Measurements from ENCODE around the gene ARSK.
A peak's percentile ranks its signal among the peaks of the same experiment; 100 is the strongest.

ARSK gene, protein sequence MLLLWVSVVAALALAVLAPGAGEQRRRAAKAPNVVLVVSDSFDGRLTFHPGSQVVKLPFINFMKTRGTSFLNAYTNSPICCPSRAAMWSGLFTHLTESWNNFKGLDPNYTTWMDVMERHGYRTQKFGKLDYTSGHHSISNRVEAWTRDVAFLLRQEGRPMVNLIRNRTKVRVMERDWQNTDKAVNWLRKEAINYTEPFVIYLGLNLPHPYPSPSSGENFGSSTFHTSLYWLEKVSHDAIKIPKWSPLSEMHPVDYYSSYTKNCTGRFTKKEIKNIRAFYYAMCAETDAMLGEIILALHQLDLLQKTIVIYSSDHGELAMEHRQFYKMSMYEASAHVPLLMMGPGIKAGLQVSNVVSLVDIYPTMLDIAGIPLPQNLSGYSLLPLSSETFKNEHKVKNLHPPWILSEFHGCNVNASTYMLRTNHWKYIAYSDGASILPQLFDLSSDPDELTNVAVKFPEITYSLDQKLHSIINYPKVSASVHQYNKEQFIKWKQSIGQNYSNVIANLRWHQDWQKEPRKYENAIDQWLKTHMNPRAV

GRCh38 chr5:95554647-95555548 is at the start of gene ARSK, which contains the start of gene SKIC3:
TSS of gene ARSK (plus strand) at chr5:95555101. CDS start at chr5:95555279, 178 bp downstream.
TSS of gene SKIC3 (minus strand) at chr5:95554977. CDS start at chr5:95547150, 7,827 bp downstream.
- peak; percentile 98 for DNase-seq (ENCODE audit: low read depth)

DNA sequence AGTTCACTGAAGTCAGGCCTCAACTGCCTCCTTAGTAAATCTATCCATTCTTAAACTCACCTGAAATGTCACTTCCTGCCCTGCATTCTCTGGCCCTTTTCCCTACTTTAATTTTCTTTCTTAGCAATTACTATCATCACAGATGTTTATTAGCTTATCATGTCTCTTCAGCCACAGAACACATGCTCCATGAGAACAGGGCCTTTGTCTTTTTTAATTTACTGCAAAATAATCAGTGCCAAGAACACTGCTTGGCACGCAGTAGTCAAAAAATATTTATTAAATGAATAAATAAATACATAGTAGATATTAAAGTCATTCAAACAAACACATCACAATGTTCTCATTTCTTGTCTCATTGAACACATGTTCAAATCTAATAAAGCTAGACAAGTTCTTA is 46.4 kb upstream of the ARSK start:
- no peak for DNase-seq (ENCODE audit: low read depth)

- DNase-seq (ENCODE audit: low read depth) = no peak
These were observed 43.3 kb upstream of the ARSK start for GRCh38 chr5:95511606-95512005.

GRCh38 chr5:95518417-95518816 is 36.5 kb upstream of the ARSK start:
- DNase-seq (ENCODE audit: low read depth) = no peak

DNA sequence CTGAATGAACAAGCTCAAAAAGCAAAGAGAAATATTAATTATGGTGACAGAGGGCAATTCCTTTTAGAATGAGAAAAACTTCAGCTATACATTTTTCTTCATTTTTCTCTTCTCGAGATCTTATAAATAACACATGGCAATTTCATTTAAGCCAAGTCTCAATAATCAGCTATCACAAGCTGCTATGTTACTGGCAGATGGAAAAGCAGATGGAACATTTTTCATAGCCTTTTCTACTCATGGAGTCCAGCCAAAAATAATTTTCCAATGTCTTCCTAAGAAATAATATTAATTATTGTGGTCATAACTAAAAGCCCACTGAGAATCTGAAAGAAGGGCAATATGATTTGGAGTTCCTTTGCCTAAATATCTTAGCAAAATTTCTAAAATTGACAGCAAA is 35.8 kb upstream of the ARSK start:
- no peak for DNase-seq (ENCODE audit: low read depth)

DNA sequence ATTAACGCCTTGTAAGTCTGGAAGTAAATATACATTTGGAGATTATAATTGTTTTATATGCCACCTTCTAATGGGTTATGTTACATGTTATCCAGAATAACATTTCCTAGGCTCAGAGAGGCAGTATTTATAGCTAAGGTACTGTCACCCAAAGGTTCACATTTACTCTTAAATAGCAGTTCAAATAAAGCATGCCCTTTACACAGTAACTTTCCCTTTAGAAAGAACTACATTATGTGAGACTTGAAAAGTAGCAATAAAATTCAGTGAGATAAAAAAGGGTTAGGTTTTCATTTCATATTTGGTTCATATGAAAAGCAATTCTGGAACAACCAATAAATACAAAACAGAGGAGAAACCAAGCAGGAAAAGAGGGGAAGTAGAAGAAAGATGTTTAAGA is 35.2 kb upstream of the ARSK start:
- DNase-seq (ENCODE audit: low read depth) = no peak

DNA sequence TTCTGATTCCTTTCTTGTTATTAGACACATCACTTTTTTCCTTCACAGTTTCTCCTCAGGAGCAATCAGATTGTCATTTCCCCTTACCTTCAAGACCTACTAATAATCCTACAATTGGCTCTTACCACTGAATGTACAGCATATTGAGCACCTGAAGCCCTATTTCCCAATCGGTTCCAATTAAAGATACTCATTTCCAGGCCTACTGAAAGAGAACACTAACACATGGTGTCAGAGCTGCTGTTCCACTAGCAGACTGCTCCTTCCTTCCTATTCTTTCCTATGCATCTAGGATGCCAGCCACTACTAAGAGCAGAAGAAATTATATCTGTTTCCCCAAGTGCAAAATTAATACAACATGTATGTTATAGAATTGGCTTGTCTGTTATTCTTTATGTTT is 34.7 kb upstream of the ARSK start:
- no peak for DNase-seq (ENCODE audit: low read depth)

DNA sequence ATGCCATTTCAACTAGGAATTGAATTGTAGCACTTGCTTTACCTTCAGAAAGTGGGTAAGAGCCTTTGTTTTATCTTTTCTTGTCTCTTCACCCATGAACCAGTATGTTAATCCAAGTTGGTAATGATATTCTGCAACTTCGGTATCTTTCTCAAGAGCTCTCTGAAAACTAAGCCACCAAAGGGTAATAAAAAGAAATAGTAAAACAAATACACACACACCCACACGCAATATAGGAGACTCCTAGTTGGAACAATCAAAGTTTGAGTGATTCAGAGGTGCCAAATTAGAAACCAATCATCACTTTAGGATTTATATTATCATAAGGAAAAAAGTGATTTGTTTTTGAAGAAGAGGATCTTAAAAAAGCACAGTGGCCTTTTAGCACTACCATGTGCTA is 30.5 kb upstream of the ARSK start:
- no peak for DNase-seq (ENCODE audit: low read depth)

DNA sequence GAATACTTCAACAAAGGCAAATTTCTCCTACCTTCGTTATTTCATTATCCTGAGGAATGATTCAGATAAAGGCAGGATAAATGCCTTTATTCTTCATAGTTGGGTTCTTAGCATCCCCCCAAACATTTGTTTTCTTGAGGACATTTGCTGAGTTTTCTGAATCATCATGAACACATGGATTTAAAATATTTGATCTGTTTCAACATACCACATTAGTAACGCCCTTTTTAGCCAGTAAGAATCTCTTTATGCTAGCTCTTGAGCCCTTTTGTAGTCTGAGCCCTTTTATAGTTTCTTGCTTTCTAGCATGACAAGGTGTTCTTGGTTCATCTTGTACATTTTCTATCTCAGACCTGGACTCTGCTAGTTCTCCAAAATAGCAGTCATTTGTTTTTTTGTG is 28.0 kb upstream of the ARSK start:
- no peak for DNase-seq (ENCODE audit: low read depth)

- no peak for DNase-seq (ENCODE audit: low read depth)
These were observed 26.3 kb upstream of the ARSK start for GRCh38 chr5:95528565-95528964.

DNA sequence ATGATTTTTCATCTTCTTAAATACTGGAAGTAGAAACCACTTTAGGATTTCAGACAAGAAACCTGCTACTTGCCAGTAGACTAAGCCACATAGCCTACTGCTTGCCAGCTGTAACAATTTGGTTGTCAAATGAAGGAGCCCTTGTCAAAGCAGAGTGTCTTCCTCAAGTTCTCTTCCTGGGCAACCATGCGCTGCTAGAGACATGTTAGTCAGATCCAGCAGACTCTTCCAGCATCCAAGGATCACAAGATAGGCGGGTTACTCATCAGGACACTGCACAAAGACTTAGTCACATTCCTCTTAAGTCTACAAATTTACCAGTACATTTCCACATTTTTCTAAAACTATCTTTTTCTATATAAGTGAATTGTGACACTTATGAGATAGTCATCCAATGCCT is 24.5 kb upstream of the ARSK start:
- DNase-seq (ENCODE audit: low read depth) = peak; percentile 45

GRCh38 chr5:95531491-95531890 is 23.4 kb upstream of the ARSK start:
- no peak for DNase-seq (ENCODE audit: low read depth)

DNA sequence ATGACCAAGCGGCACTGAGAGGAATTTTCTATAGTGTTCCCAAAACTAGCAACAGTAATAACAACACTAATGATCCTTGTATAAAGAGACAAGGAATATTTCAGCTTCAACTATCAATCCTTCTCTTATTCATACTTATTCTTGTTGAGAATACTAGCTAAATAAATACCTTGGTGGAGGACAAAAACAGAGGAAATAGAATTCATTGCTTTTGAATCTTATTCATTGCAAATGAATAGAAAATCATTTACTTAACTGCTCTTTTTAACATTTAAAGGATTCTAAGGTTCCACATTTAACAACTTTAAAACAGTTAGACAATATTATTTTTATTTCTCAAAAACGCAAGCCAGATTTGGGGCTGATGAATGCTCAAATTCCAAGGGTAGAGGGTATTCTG is 22.5 kb upstream of the ARSK start:
- no peak for DNase-seq (ENCODE audit: low read depth)

DNA sequence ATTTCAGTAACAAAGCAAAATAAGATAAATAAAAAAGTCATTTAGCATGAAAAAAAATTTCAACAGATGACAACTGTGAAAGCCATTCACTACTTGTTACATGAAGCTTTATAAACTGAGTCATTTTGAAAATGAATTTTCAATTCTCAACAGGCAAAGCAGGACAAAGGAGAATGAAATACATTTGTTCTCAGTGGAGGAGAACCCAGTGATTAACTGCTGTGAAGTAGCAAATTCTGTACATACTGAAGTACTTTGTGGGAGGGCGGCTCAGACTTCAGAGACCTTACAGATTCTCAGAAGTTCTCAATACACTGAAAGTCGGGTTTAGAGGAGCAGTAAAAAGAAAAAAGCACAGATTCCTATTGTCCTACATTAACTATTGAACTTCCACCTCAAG is 21.8 kb upstream of the ARSK start:
- no peak for DNase-seq (ENCODE audit: low read depth)

- no peak for DNase-seq (ENCODE audit: low read depth)
These were observed 21.1 kb upstream of the ARSK start for GRCh38 chr5:95533761-95534160.

- DNase-seq (ENCODE audit: low read depth) = no peak
These were observed 17.4 kb upstream of the ARSK start for GRCh38 chr5:95537501-95537900.

- no peak for DNase-seq (ENCODE audit: low read depth)
These were observed 11.7 kb upstream of the ARSK start for GRCh38 chr5:95543017-95543705.

- DNase-seq (ENCODE audit: low read depth) = no peak
These were observed 5.9 kb upstream of the ARSK start for GRCh38 chr5:95549030-95549429.

DNA sequence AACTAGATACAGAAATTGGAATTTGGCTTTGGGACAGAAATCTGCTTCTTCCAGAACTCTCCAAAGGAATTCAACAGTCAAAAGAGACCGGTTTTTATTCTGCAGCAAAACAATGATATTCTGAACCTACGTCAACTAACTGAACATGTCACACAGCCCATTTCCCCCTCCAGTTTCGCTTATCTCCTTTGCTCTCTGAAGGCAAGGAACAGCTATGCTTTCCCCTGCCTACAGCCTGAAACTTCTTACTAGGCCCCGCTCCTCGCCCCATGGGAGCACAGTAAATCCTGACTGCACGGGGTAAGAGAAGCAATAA is 612 bp upstream of the ARSK start:
- no peak for DNase-seq (ENCODE audit: low read depth)

GRCh38 chr5:95555553-95555952 is 652 bp downstream of the ARSK start:
- DNase-seq (ENCODE audit: low read depth) = no peak

- DNase-seq (ENCODE audit: low read depth) = no peak
These were observed 2.9 kb downstream of the ARSK start for GRCh38 chr5:95557841-95558240.

- no peak for DNase-seq (ENCODE audit: low read depth)
These were observed 7.4 kb downstream of the ARSK start for GRCh38 chr5:95562282-95562681.
